Omental fat pad (tissue), 4 donors: Measurements from ENCODE around the gene LSM14A. TPM values are rescaled to one million over a fixed set of nuclear protein-coding genes. Genes with fewer than 3 reads are reported as not detected.
A peak's percentile ranks its signal among the peaks of the same experiment; 100 is the strongest.

Source experiments
- ATAC-seq: fragments of 150-250 bp; one replicate; pipeline ENCODE4 v1.9.1; 2016; ENCODE audit warnings: mild to moderate bottlenecking, moderate library complexity; ENCODE audit not compliant: low FRiP score
- DNase-seq: peaks from one replicate; pipeline ENCODE4 v3.0.0-alpha.2; 2019; ENCODE audit warnings: low spot score
- CTCF ChIP-seq, 3 donors: fragments of 450-650 bp; IDR thresholded peaks; one replicate each; pipeline ENCODE4 v1.5.1; 2016 to 2017; ENCODE audit warnings: antibody characterized with exemption in 3 of 3, mild to moderate bottlenecking in 3 of 3, moderate library complexity in 2 of 3
- total RNA-seq, 4 donors: library from RNA; depleted of rRNA; stranded (reverse); fragments of >200 nt; gene quantifications; one replicate each; pipeline ENCODE4 v1.1.0, GENCODE V29; 2016

Gene LSM14A
- total RNA-seq, 4 donors from 2014 or later = 63.0 to 128 (median 93.1) TPM

- no peak for TF ChIP-seq CTCF (IDR thresholded peaks at IDR 0.05)
- ATAC-seq = no peak
- no peak for DNase-seq
These were observed 89.2 kb downstream of the LSM14A start for GRCh38 chr19:34261334-34262109.

GRCh38 chr19:34263745-34264237 is 91.5 kb downstream of the LSM14A start:
- TF ChIP-seq CTCF (IDR thresholded peaks at IDR 0.05) = no peak
- no peak for ATAC-seq
- DNase-seq = no peak

- ATAC-seq = no peak
These were observed 92.9 kb downstream of the LSM14A start for GRCh38 chr19:34265221-34265650.

GRCh38 chr19:34269081-34269480 is 96.8 kb downstream of the LSM14A start:
- TF ChIP-seq CTCF (IDR thresholded peaks at IDR 0.05) = no peak
- DNase-seq = no peak
- ATAC-seq = no peak

More at GRCh38 chr19:34265221-34265650, 92.9 kb downstream of the LSM14A start:
- DNase-seq = no peak
- TF ChIP-seq CTCF (IDR thresholded peaks at IDR 0.05) = no peak

GRCh38 chr19:34269489-34269888 is 97.2 kb downstream of the LSM14A start:
- no peak for DNase-seq
- no peak for ATAC-seq
- TF ChIP-seq CTCF (IDR thresholded peaks at IDR 0.05) = no peak

GRCh38 chr19:34269968-34270621 is 97.8 kb downstream of the LSM14A start:
- ATAC-seq (peak; percentile 46), DNase-seq (no peak)
- no peak for TF ChIP-seq CTCF (IDR thresholded peaks at IDR 0.05)
